SU-DHL-6 (cell line): ENCODE measurements around the gene TENT5C.

Experiments used
- CTCF ChIP-seq: fragments of 200-600 bp; sonication (generic); IDR thresholded peaks from one replicate; pipeline ENCODE4 v1.5.1; 2017; ENCODE audit warnings: antibody characterized with exemption, mild to moderate bottlenecking, low read length, moderate library complexity; ENCODE audit not compliant: insufficient read depth, poor library complexity, severe bottlenecking
- EZH2phosphoT487 ChIP-seq: fragments of 200-600 bp; sonication (generic), shearing (Covaris generic); conservative IDR thresholded peaks from 2 replicates; pipeline ENCODE4 v1.6.1; 2018; ENCODE audit warnings: mild to moderate bottlenecking, antibody characterized with exemption, low read length, moderate library complexity, mixed read lengths

GRCh38 chr1:117631359-117632160 lies 25.7 kb downstream of the TENT5C start:
- TF ChIP-seq CTCF (no peak), EZH2phosphoT487 (no peak)
